Dendritic cell treated with granulocyte-macrophage colony-stimulating factor and Interleukin-4, amounts not matched to agents 40 ng/mL and 50 ng/mL, for 4 days (primary cell): ENCODE data around the gene PTPRB.

Experiments
- H3K27ac Mint-ChIP-seq: one replicate; pipeline ENCODE4 v1.8.0; 2022; ENCODE audit warnings: mild to moderate bottlenecking, mixed read lengths
- H3K27me3 Mint-ChIP-seq: one replicate; pipeline ENCODE4 v1.8.0; 2022; ENCODE audit warnings: mild to moderate bottlenecking, mixed read lengths
- H3K36me3 Mint-ChIP-seq: one replicate; pipeline ENCODE4 v1.8.0; 2022; ENCODE audit warnings: low read depth, mixed read lengths
- H3K4me1 Mint-ChIP-seq: one replicate; pipeline ENCODE4 v1.8.0; 2022; ENCODE audit warnings: low read depth, mixed read lengths
- H3K4me3 Mint-ChIP-seq: one replicate; pipeline ENCODE4 v1.8.0; 2022; ENCODE audit warnings: mild to moderate bottlenecking, moderate library complexity, mixed read lengths
- H3K9me3 Mint-ChIP-seq: one replicate; pipeline ENCODE4 v1.8.0; 2022; ENCODE audit warnings: mixed read lengths
- intact Hi-C: fragments of 100-400 bp; cut with micrococcal nuclease; formaldehyde crosslinking; loops from one replicate; pipeline ENCODE4 v1.15.0; 2022

Gene PTPRB

GRCh38 chr12:70559390-70559789 lies 77.8 kb downstream of the PTPRB start:
- intact Hi-C loops = no loop called here
- Mint-ChIP-seq H3K9me3 (no peaks in the 10 kb centered on the region), H3K4me1 (peaks cover 8% of the 10 kb centered on the region), H3K27ac (no peak overlapping the region), H3K4me3 (no peak overlapping the region), H3K27me3 (peaks cover 3% of the 10 kb centered on the region), H3K36me3 (no peaks in the 10 kb centered on the region)

- no peaks in the 10 kb centered on the region for H3K9me3 Mint-ChIP-seq
- H3K4me1 Mint-ChIP-seq = peaks cover under 1% of the 10 kb centered on the region
- intact Hi-C loops = no loop called here
- no peak overlapping the region for H3K27ac Mint-ChIP-seq
- no peaks in the 10 kb centered on the region for H3K27me3 Mint-ChIP-seq
- no peaks in the 10 kb centered on the region for H3K36me3 Mint-ChIP-seq
- no peak overlapping the region for H3K4me3 Mint-ChIP-seq
Observed at GRCh38 chr12:70557583-70558191, 79.5 kb downstream of the PTPRB start.

- Mint-ChIP-seq H3K27me3 (no peaks in the 10 kb centered on the region), H3K4me1 (no peaks in the 10 kb centered on the region), H3K36me3 (no peaks in the 10 kb centered on the region), H3K9me3 (no peaks in the 10 kb centered on the region), H3K27ac (no peak overlapping the region), H3K4me3 (no peak overlapping the region)
- intact Hi-C loops = no loop called here
Observed at GRCh38 chr12:70556179-70556869, 80.9 kb downstream of the PTPRB start.

- no peaks in the 10 kb centered on the region for H3K36me3 Mint-ChIP-seq
- no peaks in the 10 kb centered on the region for H3K4me1 Mint-ChIP-seq
- H3K27ac Mint-ChIP-seq = no peak overlapping the region
- H3K9me3 Mint-ChIP-seq = no peaks in the 10 kb centered on the region
- H3K27me3 Mint-ChIP-seq = no peaks in the 10 kb centered on the region
- no peak overlapping the region for H3K4me3 Mint-ChIP-seq
- intact Hi-C loops = no loop called here
Observed at GRCh38 chr12:70555081-70555480, 82.1 kb downstream of the PTPRB start.

- H3K27ac Mint-ChIP-seq = no peak overlapping the region
- no peaks in the 10 kb centered on the region for H3K9me3 Mint-ChIP-seq
- no peaks in the 10 kb centered on the region for H3K36me3 Mint-ChIP-seq
- no peaks in the 10 kb centered on the region for H3K4me1 Mint-ChIP-seq
- no peak overlapping the region for H3K4me3 Mint-ChIP-seq
- H3K27me3 Mint-ChIP-seq = no peaks in the 10 kb centered on the region
- intact Hi-C loops = no loop called here
Observed at GRCh38 chr12:70553391-70553859, 83.8 kb downstream of the PTPRB start.

- H3K9me3 Mint-ChIP-seq = no peaks in the 10 kb centered on the region
- peaks cover 3% of the 10 kb centered on the region for H3K27me3 Mint-ChIP-seq
- no peaks in the 10 kb centered on the region for H3K36me3 Mint-ChIP-seq
- intact Hi-C loops = no loop called here
- H3K27ac Mint-ChIP-seq = no peak overlapping the region
- H3K4me3 Mint-ChIP-seq = no peak overlapping the region
- H3K4me1 Mint-ChIP-seq = no peaks in the 10 kb centered on the region
Observed at GRCh38 chr12:70551731-70552130, 85.5 kb downstream of the PTPRB start.

- Mint-ChIP-seq H3K27ac (no peak overlapping the region), H3K4me3 (no peak overlapping the region), H3K27me3 (peaks cover 5% of the 10 kb centered on the region)
Observed at GRCh38 chr12:70550180-70550577, 87.0 kb downstream of the PTPRB start.

GRCh38 chr12:70549340-70550179 lies 87.7 kb downstream of the PTPRB start:
- Mint-ChIP-seq H3K27ac (no peak overlapping the region), H3K4me3 (no peak overlapping the region), H3K36me3 (no peaks in the 10 kb centered on the region), H3K9me3 (no peaks in the 10 kb centered on the region), H3K4me1 (no peaks in the 10 kb centered on the region), H3K27me3 (peaks cover 5% of the 10 kb centered on the region)
- intact Hi-C loops = no loop called here

More at GRCh38 chr12:70550180-70550577, 87.0 kb downstream of the PTPRB start:
- no peaks in the 10 kb centered on the region for H3K9me3 Mint-ChIP-seq
- no peaks in the 10 kb centered on the region for H3K4me1 Mint-ChIP-seq
- intact Hi-C loops = no loop called here
- no peaks in the 10 kb centered on the region for H3K36me3 Mint-ChIP-seq

- intact Hi-C loops = no loop called here
- Mint-ChIP-seq H3K4me3 (no peak overlapping the region), H3K9me3 (no peaks in the 10 kb centered on the region), H3K4me1 (no peaks in the 10 kb centered on the region), H3K36me3 (no peaks in the 10 kb centered on the region), H3K27ac (no peak overlapping the region), H3K27me3 (peaks cover 5% of the 10 kb centered on the region)
Observed at GRCh38 chr12:70543444-70543843, 93.8 kb downstream of the PTPRB start.

- no peak overlapping the region for H3K27ac Mint-ChIP-seq
- no peaks in the 10 kb centered on the region for H3K27me3 Mint-ChIP-seq
- no peaks in the 10 kb centered on the region for H3K4me1 Mint-ChIP-seq
- no peak overlapping the region for H3K4me3 Mint-ChIP-seq
- H3K9me3 Mint-ChIP-seq = no peaks in the 10 kb centered on the region
- intact Hi-C loops = no loop called here
- H3K36me3 Mint-ChIP-seq = no peaks in the 10 kb centered on the region
Observed at GRCh38 chr12:70540996-70541395, 96.2 kb downstream of the PTPRB start.

- H3K4me1 Mint-ChIP-seq = no peaks in the 10 kb centered on the region
- no peak overlapping the region for H3K4me3 Mint-ChIP-seq
- peaks cover 1% of the 10 kb centered on the region for H3K27me3 Mint-ChIP-seq
- intact Hi-C loops = no loop called here
- H3K36me3 Mint-ChIP-seq = no peaks in the 10 kb centered on the region
- H3K27ac Mint-ChIP-seq = no peak overlapping the region
- H3K9me3 Mint-ChIP-seq = peaks cover 9% of the 10 kb centered on the region
Observed at GRCh38 chr12:70536650-70537049, 100.6 kb downstream of the PTPRB start.

GRCh38 chr12:70535896-70536374 lies 101.3 kb downstream of the PTPRB start:
- Mint-ChIP-seq H3K9me3 (peaks cover 9% of the 10 kb centered on the region), H3K36me3 (no peaks in the 10 kb centered on the region), H3K27me3 (peaks cover 1% of the 10 kb centered on the region), H3K27ac (no peak overlapping the region), H3K4me3 (no peak overlapping the region), H3K4me1 (no peaks in the 10 kb centered on the region)
- intact Hi-C loops = no loop called here

- intact Hi-C loops = no loop called here
- H3K36me3 Mint-ChIP-seq = no peaks in the 10 kb centered on the region
- no peaks in the 10 kb centered on the region for H3K4me1 Mint-ChIP-seq
- H3K4me3 Mint-ChIP-seq = no peak overlapping the region
- H3K27ac Mint-ChIP-seq = no peak overlapping the region
- H3K9me3 Mint-ChIP-seq = peaks cover 9% of the 10 kb centered on the region
- H3K27me3 Mint-ChIP-seq = peaks cover 1% of the 10 kb centered on the region
Observed at GRCh38 chr12:70534466-70534865, 102.8 kb downstream of the PTPRB start.

GRCh38 chr12:70529647-70530046 lies 107.6 kb downstream of the PTPRB start:
- peaks cover 9% of the 10 kb centered on the region for H3K9me3 Mint-ChIP-seq
- no peaks in the 10 kb centered on the region for H3K4me1 Mint-ChIP-seq
- H3K36me3 Mint-ChIP-seq = no peaks in the 10 kb centered on the region
- H3K27ac Mint-ChIP-seq = no peak overlapping the region
- no peak overlapping the region for H3K4me3 Mint-ChIP-seq
- peaks cover 1% of the 10 kb centered on the region for H3K27me3 Mint-ChIP-seq
- intact Hi-C loops = no loop called here
